GM15510 (cell line): ENCODE data around the gene MLLT3.

Experiments
- POLR2A ChIP-seq: IDR thresholded peaks from 3 replicates; pipeline ENCODE4 v1.6.1; 2011; ENCODE audit warnings: borderline replicate concordance; ENCODE audit not compliant: insufficient read length; ENCODE audit errors: extremely low read depth

MLLT3 gene

GRCh38 chr9:20500101-20500500 is 122.2 kb downstream of the MLLT3 start:
- no peak for TF ChIP-seq POLR2A

- TF ChIP-seq POLR2A, result no peak
These were observed 123.3 kb downstream of the MLLT3 start for GRCh38 chr9:20499013-20499412.

DNA sequence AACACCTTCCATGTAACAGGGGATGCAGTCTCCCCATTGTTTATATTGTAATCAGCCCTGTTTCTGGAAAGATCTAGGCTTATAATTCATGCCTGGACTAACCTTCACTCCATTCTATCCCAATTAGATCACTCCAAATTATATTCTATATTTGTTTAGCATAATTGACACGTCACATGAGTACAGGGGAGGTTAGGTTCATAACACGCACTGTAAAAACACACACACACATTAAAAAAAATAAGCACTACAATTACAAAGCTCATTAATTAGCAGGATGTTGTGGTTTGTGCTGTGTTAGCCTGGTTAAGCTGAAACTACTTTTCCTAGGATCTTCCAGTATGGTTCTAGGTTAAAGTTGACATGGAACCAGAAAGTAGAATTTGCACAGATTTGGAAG is 126.0 kb downstream of the MLLT3 start:
- no peak for TF ChIP-seq POLR2A

DNA sequence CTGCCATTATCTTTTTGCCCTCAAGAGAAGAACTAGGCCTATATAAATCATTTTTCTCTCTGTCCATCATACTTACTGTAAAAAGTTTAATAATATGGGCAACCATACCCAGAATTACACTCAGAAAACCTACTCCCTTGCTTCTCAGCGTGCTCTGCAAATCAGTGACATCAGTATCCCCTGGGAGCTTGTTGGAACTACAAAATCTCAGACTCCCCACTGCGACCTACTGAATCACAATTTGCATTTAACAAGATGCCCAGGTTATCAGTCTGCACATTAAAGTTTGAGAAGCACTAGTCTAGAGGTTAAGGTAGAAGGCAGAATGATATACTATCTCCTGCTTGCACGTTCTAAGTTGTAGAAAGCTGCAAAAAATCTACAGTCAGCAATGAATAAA is 127.2 kb downstream of the MLLT3 start:
- TF ChIP-seq POLR2A, result no peak

DNA sequence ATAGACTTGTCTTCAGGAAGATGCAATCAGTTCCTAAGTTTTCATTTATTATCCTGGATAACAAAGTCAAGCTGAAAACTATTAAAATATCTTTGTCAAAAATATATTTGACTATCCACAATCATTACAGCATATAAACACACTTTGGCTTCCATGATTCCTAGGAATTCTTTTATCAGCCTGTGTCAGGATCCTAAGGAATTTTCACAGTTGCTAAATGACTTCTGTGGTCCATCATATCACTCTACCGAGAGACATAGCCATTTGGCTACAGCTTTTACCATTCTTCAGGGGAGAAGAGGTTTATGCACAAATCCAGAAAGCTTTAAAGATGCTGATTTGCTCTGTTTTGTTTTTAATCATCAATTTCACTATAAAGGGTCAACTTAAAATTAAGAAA is 128.3 kb downstream of the MLLT3 start:
- no peak for TF ChIP-seq POLR2A

DNA sequence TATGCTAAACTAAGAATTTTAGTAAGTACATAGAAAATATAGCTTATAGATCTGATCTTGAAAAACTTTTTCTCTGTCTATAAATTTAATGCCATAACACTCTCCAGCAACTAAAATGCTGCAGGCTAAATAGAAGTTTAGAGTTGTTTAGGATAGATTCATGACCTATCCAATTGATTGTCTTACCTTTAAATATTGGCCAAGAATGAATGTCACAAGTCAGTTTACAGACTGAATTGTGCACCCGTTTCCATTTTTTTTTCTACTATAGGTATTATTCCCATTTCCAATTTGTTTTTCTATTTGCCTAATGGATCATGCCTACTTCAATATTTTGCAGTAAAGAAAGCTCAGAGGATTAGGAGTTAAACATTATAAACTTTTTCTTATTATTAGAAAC is 129.5 kb downstream of the MLLT3 start:
- TF ChIP-seq POLR2A, result no peak

DNA sequence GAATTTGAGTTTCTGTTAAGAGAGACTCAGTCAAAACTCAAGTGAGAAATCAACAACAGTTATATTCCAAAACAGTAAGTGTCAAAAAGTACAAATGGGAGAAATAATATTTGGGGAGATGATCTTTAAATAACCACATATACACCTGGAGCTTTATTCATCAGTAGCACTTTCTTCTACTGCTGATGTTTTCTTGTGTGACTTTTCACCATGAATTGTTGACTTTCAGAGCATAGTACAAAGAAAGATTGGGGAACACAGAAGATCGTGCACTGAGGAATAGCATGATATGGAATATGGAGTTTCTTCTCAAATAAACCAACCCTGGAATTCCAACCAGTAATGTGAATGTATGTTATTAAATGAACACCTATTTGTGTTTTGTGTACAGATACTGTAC is 130.7 kb downstream of the MLLT3 start:
- TF ChIP-seq POLR2A, result no peak

- TF ChIP-seq POLR2A, result no peak
These were observed 132.0 kb downstream of the MLLT3 start for GRCh38 chr9:20490246-20490834.

- TF ChIP-seq POLR2A, result no peak
These were observed 133.6 kb downstream of the MLLT3 start for GRCh38 chr9:20488691-20489090.

- no peak for TF ChIP-seq POLR2A
These were observed 135.7 kb downstream of the MLLT3 start for GRCh38 chr9:20486552-20486951.

- TF ChIP-seq POLR2A, result no peak
These were observed 140.9 kb downstream of the MLLT3 start for GRCh38 chr9:20481437-20481836.

GRCh38 chr9:20480249-20480648 is 142.1 kb downstream of the MLLT3 start:
- TF ChIP-seq POLR2A, result no peak

GRCh38 chr9:20479419-20480155 is 142.7 kb downstream of the MLLT3 start:
- TF ChIP-seq POLR2A, result no peak

DNA sequence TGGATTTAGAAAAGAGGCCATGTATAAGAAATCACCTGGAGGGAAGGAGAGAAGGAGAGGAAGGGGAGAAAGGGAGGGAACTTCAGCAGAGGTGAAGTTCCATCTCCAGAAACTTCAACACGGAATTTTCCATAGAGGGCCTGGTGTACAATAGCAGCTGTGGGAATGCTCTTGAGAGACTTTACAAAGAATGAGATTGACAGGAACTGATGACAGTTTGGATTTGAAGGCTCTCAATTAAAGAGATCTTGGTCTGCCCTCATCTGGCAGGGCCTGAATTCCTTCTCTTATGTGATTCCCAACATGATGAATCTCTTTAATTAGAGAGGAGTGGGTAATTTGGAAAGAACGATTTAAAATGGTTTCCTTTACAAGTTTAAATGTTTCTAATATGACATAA is 143.5 kb downstream of the MLLT3 start:
- no peak for TF ChIP-seq POLR2A

DNA sequence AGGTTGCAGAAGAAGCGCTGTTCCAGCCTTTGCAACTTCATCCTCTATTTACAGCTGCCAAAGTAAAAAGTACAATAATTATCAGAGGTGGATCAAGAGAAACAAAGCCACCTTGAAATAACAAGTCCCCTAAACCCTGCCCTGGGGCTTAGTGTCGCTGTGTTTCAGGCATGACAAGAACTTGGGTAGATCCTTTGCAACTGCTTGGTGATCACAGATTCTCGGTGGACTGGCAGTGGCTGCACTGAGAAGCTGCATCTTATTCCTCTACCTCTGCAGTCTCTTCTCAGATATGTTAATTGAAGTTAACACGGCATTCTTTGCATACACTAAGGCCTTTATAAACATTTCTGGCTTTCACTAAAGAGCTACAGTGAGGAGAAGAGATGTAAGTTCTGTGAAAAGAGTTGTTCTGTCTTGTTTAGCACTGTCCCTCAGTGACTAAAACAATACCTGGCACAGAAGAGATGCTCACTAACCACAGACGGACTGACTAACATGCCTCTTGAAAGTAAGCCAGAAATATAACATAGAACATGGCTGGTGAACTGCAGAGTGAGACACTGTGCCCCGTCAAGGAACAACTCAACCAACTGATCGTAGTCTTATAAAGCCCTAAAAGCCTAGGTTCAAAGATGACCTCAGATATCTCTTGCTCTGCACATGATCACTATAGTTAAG is 144.2 kb downstream of the MLLT3 start:
- TF ChIP-seq POLR2A, result no peak

DNA sequence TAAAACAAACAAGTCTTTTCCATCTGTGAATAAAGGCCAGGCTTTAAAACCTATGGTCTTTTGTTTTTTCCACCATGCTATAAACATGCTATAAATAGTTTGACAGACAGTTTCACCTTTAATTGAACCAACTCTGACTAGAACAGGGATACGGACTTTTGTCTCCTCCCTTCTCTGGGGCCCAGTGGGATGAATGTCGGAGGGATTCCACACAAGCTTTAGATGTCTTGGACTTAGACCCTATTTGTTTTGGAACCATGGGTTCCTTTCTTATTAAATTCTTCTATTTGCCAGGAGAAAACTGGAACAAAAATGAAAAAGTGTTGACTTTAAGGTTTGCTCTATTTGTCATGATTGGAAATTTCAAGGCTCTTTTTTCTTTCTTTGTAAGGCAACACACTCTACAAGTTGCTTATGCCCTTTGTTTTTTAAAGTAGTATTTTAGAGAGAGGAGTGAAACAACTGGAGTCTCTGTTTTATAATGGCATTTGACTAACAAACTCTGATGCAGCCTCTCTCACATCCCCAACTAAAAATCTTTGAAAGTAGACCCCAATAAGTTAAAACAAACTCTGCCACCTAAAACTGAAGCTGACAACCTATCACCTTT is 145.3 kb downstream of the MLLT3 start:
- TF ChIP-seq POLR2A, result no peak

GRCh38 chr9:20474496-20474895 is 147.8 kb downstream of the MLLT3 start:
- TF ChIP-seq POLR2A, result no peak
